Upper lobe of right lung (tissue), 1 donor: Measurements from ENCODE around the gene TANGO2. TPM values are rescaled to one million over a fixed set of nuclear protein-coding genes. Genes with fewer than 3 reads are reported as not detected.
A peak's percentile ranks its signal among the peaks of the same experiment; 100 is the strongest.

Experiments
- ATAC-seq: fragments of 200-7000 bp; cut with Tn5 transposase; one replicate; pipeline ENCODE4 v1.9.1; 2020; ENCODE audit warnings: mild to moderate bottlenecking, moderate library complexity
- DNase-seq: peaks from one replicate; pipeline ENCODE4 v3.0.0-alpha.2; 2020
- H3K27ac ChIP-seq: fragments of 200-600 bp; one replicate; pipeline ENCODE4 v1.8.0; 2022
- H3K27me3 ChIP-seq: fragments of 200-600 bp; one replicate; pipeline ENCODE4 v1.8.0; 2022; ENCODE audit warnings: mild to moderate bottlenecking
- H3K36me3 ChIP-seq: fragments of 200-600 bp; one replicate; pipeline ENCODE4 v1.8.0; 2022
- H3K4me1 ChIP-seq: fragments of 200-600 bp; one replicate; pipeline ENCODE4 v1.8.0; 2022
- H3K4me3 ChIP-seq: fragments of 200-600 bp; one replicate; pipeline ENCODE4 v1.8.0; 2022; ENCODE audit warnings: mild to moderate bottlenecking
- H3K9me3 ChIP-seq: fragments of 200-600 bp; one replicate; pipeline ENCODE4 v1.8.0; 2022
- intact Hi-C: fragments of 100-400 bp; cut with DNase I; formaldehyde crosslinking; loops from one replicate; pipeline ENCODE4 v1.11.0; 2022
- total RNA-seq: library from RNA; stranded (reverse); fragmentation: NEBNext Ultra II Directional; extraction: Animal tissue kit (Norgen Biotek cat#: 25700); gene quantifications from one replicate; pipeline ENCODE4 v1.2.1, GENCODE V29; 2021
- TF ChIP-seq, protein P1 (sequence below): fragments of 200-600 bp; IDR thresholded peaks from one replicate; pipeline ENCODE4 v1.8.0; 2022; ENCODE audit warnings: antibody characterized with exemption
- donor health status: DM: no; HTN: yes; CAD: no; lungs with severe emphysema.

TANGO2 gene
- total RNA-seq, 1 donor from 2014 or later = 37.8 TPM

GRCh38 chr22:20061481-20061861 is 40.6 kb downstream of the TANGO2 start:
- TF ChIP-seq, protein P1, sequence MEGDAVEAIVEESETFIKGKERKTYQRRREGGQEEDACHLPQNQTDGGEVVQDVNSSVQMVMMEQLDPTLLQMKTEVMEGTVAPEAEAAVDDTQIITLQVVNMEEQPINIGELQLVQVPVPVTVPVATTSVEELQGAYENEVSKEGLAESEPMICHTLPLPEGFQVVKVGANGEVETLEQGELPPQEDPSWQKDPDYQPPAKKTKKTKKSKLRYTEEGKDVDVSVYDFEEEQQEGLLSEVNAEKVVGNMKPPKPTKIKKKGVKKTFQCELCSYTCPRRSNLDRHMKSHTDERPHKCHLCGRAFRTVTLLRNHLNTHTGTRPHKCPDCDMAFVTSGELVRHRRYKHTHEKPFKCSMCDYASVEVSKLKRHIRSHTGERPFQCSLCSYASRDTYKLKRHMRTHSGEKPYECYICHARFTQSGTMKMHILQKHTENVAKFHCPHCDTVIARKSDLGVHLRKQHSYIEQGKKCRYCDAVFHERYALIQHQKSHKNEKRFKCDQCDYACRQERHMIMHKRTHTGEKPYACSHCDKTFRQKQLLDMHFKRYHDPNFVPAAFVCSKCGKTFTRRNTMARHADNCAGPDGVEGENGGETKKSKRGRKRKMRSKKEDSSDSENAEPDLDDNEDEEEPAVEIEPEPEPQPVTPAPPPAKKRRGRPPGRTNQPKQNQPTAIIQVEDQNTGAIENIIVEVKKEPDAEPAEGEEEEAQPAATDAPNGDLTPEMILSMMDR = no peak
- no peaks in the 10 kb centered on the region for H3K4me1 ChIP-seq
- no peak overlapping the region for H3K27ac ChIP-seq
- no peak overlapping the region for H3K4me3 ChIP-seq
- H3K9me3 ChIP-seq = no peaks in the 10 kb centered on the region
- ATAC-seq (peak; percentile 24), DNase-seq (no peak)
- intact Hi-C loops = no loop called here
- H3K27me3 ChIP-seq = no peaks in the 10 kb centered on the region
- H3K36me3 ChIP-seq = peaks cover 65% of the 10 kb centered on the region

- H3K27ac ChIP-seq = no peak overlapping the region
- ATAC-seq (no peak), DNase-seq (no peak)
- no peaks in the 10 kb centered on the region for H3K4me1 ChIP-seq
- H3K27me3 ChIP-seq = no peaks in the 10 kb centered on the region
- H3K36me3 ChIP-seq = peaks cover 58% of the 10 kb centered on the region
- TF ChIP-seq, protein P1 = no peak
- H3K4me3 ChIP-seq = no peak overlapping the region
- intact Hi-C loops = no loop called here
- H3K9me3 ChIP-seq = no peaks in the 10 kb centered on the region
Observed at GRCh38 chr22:20062043-20062765, 41.3 kb downstream of the TANGO2 start.

DNA sequence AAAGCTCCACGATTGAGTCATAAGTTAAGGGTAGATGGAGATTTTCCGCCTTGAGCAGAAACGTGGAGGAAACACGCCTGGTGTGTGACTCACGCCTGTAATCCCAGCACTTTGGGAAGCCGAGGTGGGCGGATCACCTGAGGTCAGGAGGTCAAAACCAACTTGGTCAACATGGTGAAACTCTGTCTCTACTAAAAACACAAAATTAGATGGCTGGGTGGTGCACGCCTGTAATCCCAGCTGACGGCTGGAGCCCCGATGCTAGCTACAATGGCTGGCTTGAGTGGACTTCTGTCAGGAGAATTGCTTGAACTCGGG is 41.8 kb downstream of the TANGO2 start:
- Histone ChIP-seq H3K27ac (no peak overlapping the region), H3K4me1 (no peaks in the 10 kb centered on the region), H3K4me3 (no peak overlapping the region), H3K36me3 (peaks cover 52% of the 10 kb centered on the region), H3K27me3 (no peaks in the 10 kb centered on the region), H3K9me3 (no peaks in the 10 kb centered on the region)
- DNase-seq = no peak
- no peak for ATAC-seq
- intact Hi-C loops = no loop called here
- TF ChIP-seq, protein P1 = no peak

- no peak for DNase-seq
- Histone ChIP-seq H3K27ac (no peak overlapping the region), H3K4me3 (no peak overlapping the region), H3K36me3 (peaks cover 46% of the 10 kb centered on the region), H3K9me3 (no peaks in the 10 kb centered on the region), H3K27me3 (no peaks in the 10 kb centered on the region), H3K4me1 (no peaks in the 10 kb centered on the region)
- intact Hi-C loops = no loop called here
- TF ChIP-seq, protein P1 = no peak
- ATAC-seq = peak; percentile 3
Observed at GRCh38 chr22:20063271-20064139, 42.6 kb downstream of the TANGO2 start.

DNA sequence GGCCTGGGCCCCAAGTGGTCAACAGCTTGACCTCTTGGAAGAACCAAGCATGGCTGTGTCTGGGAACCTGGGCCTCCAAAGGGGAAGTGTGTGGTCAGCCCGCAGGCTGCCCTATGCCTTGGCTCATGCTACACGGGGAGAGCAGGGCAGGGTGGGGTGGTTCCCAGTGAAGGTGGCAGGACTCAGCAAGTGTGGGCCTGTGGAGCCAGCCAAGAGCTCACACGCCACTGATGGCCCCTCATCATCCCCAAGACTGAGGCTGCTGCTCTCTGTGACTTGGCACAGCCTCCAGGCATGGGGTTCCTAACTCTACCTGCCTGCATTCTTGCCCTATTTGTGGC is 43.2 kb downstream of the TANGO2 start:
- peak; percentile 15 for ATAC-seq
- H3K27ac ChIP-seq = no peak overlapping the region
- no peaks in the 10 kb centered on the region for H3K9me3 ChIP-seq
- H3K36me3 ChIP-seq = peaks cover 44% of the 10 kb centered on the region
- no peaks in the 10 kb centered on the region for H3K27me3 ChIP-seq
- no peak overlapping the region for H3K4me3 ChIP-seq
- TF ChIP-seq, protein P1 = no peak
- H3K4me1 ChIP-seq = no peaks in the 10 kb centered on the region
- no peak for DNase-seq
- intact Hi-C loops = no loop called here
